Measurements from ENCODE around the gene CREG2. TPM values are rescaled to one million over a fixed set of nuclear protein-coding genes. Genes with fewer than 3 reads are reported as not detected.

CREG2 gene
- total RNA-seq, 1 experiment from 2014 or later, result 12.3 TPM

DNA sequence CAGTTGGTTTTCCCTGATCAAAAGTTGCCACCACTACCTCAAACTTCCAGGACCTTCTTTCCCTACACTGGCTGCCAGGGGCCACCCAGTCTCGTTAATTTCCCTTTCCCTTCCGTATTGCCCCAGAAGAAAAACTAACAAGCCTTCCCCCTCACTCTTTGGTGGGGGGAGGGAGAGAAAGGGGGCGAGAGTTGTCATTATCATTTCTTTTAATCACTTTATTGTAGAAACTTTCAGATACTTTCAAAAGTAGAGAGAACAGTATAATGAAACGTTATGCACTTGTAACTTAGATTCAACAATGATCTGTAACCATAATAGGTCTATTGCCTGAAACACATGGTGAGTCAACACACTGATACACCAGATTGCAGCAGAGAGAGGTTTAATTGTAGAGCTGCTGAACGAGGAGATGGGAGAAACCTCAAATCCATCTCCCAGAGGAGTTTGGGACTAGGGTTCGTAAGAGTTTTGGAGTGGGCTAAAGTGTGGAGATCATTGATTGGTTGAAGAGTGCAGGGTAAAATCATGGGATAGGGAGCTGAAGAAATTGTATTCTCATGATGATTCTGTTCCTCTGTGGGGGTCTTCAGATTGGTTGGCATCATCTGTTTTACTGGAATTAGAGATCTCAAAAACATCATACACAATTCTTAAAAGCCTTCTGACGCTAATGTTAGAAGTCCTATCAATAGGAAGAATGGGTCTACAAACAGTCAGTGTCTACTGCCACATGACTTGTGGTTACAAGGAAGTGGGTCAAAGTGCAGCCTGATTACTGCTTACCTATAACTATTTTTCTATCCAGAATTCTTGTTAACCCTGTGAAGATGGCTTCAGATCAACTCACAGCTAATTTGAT lies 76.2 kb downstream of the CREG2 start:
- no peak overlapping the region for H2AFZ ChIP-seq

DNA sequence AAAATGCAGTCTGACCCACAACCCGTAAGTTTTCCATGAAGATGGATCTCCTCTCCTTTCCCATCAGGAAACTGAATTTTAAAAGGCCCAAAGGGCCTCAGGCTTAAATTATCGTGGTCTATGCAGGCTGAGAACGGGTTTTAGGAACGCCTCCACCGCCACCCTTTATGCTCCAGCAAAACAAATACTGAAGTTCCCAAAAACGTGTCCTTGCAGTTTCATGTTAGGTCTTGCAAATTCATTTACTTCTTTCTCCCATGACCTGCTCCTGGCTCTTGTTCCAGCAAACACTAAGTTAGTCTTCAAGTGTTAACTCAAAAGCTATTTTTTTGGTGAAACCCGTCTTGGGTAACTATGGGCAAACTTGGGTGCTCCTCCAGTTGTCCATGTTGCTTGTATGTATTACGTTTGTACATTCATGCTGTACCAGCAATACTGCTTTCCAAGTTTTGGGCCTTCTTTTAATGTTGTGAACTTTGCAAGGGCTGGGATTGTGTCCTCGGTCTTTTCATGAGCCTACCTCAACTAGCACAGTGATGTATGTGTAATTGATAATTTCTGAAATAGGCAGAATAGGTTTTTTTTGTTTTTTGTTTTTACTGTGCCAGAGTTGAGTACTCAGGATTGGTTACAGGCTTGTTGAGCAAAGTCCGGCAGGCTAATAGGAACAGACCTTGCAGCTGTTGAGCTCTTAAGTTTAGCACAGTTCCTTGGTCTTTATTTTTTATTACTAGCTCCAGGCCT lies 77.0 kb downstream of the CREG2 start:
- TF ChIP-seq, protein P1, sequence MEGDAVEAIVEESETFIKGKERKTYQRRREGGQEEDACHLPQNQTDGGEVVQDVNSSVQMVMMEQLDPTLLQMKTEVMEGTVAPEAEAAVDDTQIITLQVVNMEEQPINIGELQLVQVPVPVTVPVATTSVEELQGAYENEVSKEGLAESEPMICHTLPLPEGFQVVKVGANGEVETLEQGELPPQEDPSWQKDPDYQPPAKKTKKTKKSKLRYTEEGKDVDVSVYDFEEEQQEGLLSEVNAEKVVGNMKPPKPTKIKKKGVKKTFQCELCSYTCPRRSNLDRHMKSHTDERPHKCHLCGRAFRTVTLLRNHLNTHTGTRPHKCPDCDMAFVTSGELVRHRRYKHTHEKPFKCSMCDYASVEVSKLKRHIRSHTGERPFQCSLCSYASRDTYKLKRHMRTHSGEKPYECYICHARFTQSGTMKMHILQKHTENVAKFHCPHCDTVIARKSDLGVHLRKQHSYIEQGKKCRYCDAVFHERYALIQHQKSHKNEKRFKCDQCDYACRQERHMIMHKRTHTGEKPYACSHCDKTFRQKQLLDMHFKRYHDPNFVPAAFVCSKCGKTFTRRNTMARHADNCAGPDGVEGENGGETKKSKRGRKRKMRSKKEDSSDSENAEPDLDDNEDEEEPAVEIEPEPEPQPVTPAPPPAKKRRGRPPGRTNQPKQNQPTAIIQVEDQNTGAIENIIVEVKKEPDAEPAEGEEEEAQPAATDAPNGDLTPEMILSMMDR (conservative IDR thresholded peaks at IDR 0.05), result no peak
- TF ChIP-seq EZH2 (IDR thresholded peaks at IDR 0.05; ENCODE audit: low read depth), result no peak
- no TSS peak for BruUV-seq (replicated peaks)
- intact Hi-C loops (cut with micrococcal nuclease; ENCODE audit: unreplicated experiment), result no loop called here
- ChIA-PET CTCF (no interaction called here), POLR2A (ENCODE audit: unreplicated experiment) (interaction anchor here (0.7 kb wide), 1 partner anchor 477 kb away, joined by 8 read pairs; no protein-coding TSS in a partner anchor)
- Histone ChIP-seq H3K9me2 (ENCODE audit: insufficient read depth) (no peaks in the 10 kb centered on the region), H2AFZ (no peak overlapping the region), H3K9me3 (ENCODE audit: insufficient read depth, low read depth) (no peaks in the 10 kb centered on the region), H3K27me3 (ENCODE audit: insufficient read depth, low read depth) (no peaks in the 10 kb centered on the region), H3K4me1 (replicated peaks; ENCODE audit: insufficient read depth) (peaks cover 28% of the 10 kb centered on the region), H3K79me2 (ENCODE audit: low read depth) (peaks cover 33% of the 10 kb centered on the region), H4K20me1 (ENCODE audit: insufficient read depth) (peaks cover 15% of the 10 kb centered on the region), H3K4me2 (no peak overlapping the region), H3K4me3 (no peak overlapping the region), H3K36me3 (ENCODE audit: low read depth) (peaks cover 6% of the 10 kb centered on the region; the same call in 1 of the 2 replicates), H3K27ac (no peak overlapping the region), H3F3A (ENCODE audit: insufficient read depth, low read depth) (peaks cover 12% of the 10 kb centered on the region)
- no peak for DNase-seq

More for the DNA sequence above, 76.2 kb downstream of the CREG2 start:
- ChIA-PET CTCF (no interaction called here), POLR2A (ENCODE audit: unreplicated experiment) (interaction anchor here (0.6 to 0.7 kb wide), 2 partner anchors 23 to 478 kb away, joined by 4 to 8 read pairs; no protein-coding TSS in a partner anchor)
- no peak for DNase-seq
- Histone ChIP-seq H3K4me3 (no peak overlapping the region), H3K9me3 (ENCODE audit: insufficient read depth, low read depth) (no peaks in the 10 kb centered on the region), H3F3A (ENCODE audit: insufficient read depth, low read depth) (peaks cover 9% of the 10 kb centered on the region), H3K27me3 (ENCODE audit: insufficient read depth, low read depth) (no peaks in the 10 kb centered on the region), H3K9me2 (ENCODE audit: insufficient read depth) (no peaks in the 10 kb centered on the region), H4K20me1 (ENCODE audit: insufficient read depth) (peaks cover 7% of the 10 kb centered on the region), H3K27ac (no peak overlapping the region), H3K36me3 (ENCODE audit: low read depth) (0 out of 2 replicates have a peak, but pooled peaks cover 3% of the 10 kb centered on the region), H3K4me2 (peak overlapping the region; percentile 12), H3K79me2 (ENCODE audit: low read depth) (peaks cover 25% of the 10 kb centered on the region), H3K4me1 (replicated peaks; ENCODE audit: insufficient read depth) (peaks cover 19% of the 10 kb centered on the region)
- TF ChIP-seq, protein P1 (conservative IDR thresholded peaks at IDR 0.05), result no peak
- TF ChIP-seq EZH2 (IDR thresholded peaks at IDR 0.05; ENCODE audit: low read depth), result no peak
- intact Hi-C loops (cut with micrococcal nuclease; ENCODE audit: unreplicated experiment), result no loop called here
- BruUV-seq (replicated peaks), result no TSS peak
